Mesenteric fat pad (tissue), 1 donor: ENCODE data around the gene TFPT. TPM values are rescaled to one million over a fixed set of nuclear protein-coding genes. Genes with fewer than 3 reads are reported as not detected.
A peak's percentile ranks its signal among the peaks of the same experiment; 100 is the strongest.

Source experiments
- DNase-seq: peaks from one replicate; pipeline ENCODE4 v3.0.0-alpha.2; 2020; ENCODE audit warnings: low spot score
- total RNA-seq: library from RNA; stranded (reverse); fragmentation: NEBNext Ultra II Directional; extraction: Animal tissue kit (Norgen Biotek cat#: 25700); gene quantifications from one replicate; pipeline ENCODE4 v1.2.1, GENCODE V29; 2021
- donor health status: DM: yes; HTN: yes; CAD: no.

Gene TFPT
- total RNA-seq, 1 donor from 2014 or later: 16.7 TPM

DNA sequence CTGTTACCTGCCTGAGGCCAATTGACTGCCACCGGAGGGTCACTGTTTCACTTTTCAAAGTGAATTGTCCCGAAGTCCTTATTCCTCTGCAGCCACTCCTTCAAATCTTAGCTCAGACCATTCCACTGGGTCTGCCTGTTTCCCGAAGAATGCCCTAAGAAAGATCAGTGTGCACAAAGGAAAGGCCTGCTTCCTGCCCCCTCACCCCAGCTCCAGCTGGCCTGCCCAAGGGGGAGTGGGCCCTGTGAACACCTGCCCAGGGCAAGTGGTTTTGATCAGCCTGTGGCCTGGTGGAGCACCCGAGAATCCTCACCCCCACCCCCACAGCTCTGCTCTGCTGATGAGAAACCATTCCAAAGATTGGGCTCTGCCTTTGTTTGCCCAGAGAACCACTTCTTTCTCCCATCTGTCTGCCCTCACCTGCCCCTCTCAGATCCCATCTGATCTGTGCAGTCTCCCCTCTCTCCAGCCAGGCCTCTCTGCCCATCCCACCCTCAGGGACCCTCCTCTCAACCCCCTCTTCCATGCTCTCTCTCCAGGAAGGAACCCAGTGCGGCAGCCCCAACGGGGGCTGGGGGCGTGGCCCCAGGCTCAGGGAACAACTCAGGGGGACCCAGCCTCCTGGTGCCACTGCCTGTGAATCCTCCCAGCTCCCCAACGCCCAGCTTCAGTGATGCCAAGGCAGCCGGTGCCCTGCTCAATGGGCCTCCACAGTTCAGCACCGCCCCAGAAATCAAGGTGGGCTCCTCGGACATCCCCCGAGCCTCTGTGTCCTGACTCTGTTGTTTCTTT, 33.8 kb upstream of the TFPT start:
- no peak for DNase-seq

DNA sequence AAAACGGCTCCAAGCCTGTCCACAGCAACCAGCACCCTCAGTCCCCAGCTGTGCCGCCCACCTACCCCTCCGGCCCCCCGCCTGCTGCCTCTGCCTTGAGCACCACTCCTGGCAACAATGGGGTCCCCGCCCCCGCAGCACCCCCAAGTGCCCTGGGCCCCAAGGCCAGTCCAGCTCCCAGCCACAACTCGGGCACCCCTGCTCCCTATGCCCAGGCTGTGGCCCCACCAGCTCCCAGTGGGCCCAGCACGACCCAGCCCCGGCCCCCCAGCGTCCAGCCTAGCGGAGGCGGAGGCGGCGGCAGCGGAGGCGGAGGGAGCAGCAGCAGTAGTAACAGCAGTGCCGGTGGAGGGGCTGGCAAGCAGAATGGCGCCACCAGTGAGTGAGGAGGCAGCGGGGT, 32.7 kb upstream of the TFPT start:
- DNase-seq: no peak

DNA sequence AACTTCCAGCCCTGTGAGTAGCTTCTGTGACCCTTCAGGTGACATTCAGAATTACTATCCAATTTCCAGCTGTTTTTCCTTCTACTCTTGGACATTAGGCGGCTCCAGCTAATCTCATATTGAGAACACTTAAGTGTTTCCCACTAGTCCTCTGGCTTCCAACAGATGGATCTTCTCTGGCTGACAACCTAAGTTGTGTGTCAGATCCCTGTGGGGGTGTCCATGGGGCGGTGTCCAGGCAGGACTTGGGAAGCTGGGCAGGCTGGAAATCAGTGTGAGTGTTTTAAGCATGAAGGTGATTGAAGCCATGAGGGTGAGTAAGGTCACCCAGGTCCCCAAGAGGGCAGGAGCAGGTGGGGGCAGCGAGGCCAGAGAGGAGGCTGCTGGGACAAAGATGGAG, 32.2 kb upstream of the TFPT start:
- no peak for DNase-seq

DNA sequence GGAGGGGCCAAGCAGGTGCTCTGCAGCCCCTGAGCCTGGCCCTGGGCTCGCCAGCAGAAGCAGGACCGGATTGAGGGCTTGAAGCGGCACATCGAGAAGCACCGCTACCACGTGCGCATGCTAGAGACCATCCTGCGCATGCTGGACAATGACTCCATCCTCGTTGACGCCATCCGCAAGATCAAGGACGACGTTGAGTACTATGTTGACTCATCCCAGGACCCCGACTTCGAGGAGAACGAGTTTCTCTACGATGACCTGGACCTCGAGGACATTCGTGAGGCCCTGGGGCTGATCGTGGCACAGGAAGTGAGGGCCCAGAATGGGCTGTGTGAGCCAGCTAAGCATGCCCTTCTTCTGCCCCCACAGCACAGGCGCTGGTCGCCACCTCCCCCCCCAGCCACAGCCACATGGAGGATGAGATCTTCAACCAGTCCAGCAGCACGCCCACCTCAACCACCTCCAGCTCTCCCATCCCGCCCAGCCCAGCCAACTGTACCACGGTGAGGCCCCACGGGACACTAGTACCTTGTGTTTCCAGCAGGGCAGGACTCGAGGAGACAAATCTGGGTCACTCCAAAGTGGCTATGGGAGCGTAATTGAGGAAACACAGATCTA, 30.2 kb upstream of the TFPT start:
- no peak for DNase-seq

DNA sequence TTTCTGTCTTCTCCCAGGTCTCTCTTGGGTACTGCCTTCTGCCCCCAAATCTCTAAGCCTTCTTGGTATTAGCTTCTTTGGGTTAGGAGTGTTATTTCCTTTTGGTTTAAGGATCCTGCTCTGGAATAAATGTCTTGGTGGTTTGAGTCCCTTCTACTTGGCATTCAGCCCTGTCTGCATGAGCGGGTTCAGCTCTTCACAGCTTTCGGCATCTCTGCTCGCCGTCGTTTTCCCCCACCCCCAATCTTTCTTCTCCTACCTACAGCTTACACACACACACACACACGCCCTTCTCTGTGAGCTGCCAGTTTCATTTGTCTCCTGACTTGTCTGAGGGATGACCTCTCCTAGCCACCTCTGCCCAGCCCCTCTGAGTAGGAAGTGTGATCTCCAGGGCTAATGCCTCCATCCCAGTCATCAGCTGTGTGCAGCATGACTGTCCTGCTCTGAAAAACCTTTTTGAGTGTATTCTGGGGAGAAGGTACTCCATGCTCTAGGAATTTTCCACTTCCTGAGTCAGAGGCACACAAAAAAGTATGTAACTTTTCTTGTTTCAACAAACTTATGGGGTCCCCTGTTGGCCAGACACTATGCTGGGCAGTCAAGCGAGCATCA, 26.8 kb upstream of the TFPT start:
- no peak for DNase-seq

DNA sequence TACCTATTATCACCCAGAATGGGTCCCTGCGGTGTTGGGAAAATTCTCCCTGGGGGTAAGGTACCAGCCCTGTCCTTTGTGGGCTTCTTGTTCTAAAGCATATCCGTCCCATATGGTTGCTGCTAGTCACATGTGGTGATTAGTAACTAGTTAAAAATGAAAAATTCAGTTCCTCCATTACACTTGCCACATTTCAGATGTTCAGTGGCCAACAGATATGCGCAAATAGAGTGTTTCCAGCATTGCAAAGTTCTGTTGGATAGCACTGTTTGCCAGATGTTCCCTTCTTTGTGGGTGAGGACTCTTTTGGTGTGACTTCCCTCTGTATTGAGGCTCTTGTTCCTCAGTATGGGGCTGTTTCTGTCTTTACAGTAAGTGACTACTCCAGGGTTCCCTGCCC, 25.9 kb upstream of the TFPT start:
- DNase-seq: no peak

DNA sequence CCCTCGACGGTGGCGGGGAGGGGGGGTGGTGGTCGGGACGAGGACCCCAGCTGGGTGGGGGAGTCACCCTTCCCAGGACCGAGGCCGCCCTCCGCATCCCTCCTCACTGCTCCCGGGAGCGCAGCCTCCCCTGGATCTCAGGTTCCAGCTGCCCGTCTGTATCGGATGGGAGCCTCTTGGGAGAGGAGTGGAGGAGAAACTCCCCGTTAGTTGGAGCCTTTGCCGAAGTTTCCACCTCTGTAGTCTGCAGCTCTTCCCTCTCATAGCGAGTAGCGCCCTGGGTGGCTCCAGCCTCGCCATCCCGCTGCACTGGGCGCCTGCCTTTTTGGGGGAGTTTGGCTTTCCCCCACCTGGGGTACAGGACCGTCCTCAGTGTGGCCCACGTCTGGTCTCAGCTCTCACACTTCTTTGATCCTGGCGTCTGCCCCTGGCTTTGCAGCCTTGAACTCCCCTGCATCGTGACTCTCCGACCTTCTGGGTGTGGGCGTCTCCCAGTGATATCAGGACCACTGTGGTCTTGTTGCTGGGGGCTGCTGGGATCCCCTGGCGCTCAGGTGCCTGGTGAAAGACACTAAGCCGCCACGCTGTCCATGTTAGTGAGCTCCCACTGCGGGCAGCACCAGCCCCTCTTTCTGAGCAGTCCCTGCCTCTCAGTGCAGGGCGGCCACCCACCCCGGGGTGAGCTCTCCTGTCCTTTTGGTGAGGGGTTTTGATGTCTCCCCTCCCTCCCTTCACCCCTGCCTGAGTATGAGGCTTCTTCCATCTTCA, 23.2 kb upstream of the TFPT start:
- DNase-seq: no peak

DNA sequence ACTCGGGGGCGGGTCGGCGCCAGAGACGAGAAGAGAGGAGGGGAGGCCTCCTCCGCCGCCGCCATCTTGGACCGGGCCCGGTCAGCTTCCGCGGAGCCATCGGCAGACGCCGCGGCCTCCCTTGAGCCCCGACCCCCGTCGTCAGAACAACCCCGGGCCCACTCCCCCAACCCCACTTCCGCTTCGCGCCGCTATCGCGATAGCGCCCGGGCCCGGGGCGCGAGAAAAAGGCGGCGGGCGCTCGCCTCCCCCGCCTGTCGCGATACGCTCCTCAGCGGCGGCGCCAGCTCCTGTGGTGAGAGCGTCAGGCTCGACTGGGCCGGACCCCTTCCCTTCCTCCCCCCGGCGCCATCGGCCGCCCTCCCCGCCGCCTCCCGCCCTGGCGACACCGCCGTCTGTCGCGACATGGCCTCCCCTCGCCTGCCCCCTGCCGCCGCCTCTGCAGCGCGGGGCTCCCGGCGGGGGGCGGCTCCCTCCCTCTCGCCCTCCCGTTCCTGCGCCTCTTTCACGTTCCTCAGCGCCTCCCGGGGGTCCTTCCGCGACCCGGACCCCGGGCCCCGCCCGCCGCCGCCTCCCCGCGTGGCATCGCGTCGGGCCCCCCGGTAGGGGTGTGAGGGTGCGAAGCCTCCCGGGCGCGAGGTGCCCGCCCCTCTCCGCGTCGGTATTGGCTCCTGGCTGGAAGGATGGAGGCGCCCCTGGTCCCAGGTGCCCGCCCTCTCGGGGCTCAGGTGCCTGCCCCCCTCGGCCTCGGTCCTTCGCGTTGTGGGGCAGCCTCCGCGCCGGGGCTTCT, 22.4 kb upstream of the TFPT start, which contains the start of gene CNOT3:
CNOT3 (plus strand) TSS at position 64 of the 790 bp plus-strand sequence. CDS start 5,217 bp downstream, outside the sequence.
- DNase-seq: no peak

DNA sequence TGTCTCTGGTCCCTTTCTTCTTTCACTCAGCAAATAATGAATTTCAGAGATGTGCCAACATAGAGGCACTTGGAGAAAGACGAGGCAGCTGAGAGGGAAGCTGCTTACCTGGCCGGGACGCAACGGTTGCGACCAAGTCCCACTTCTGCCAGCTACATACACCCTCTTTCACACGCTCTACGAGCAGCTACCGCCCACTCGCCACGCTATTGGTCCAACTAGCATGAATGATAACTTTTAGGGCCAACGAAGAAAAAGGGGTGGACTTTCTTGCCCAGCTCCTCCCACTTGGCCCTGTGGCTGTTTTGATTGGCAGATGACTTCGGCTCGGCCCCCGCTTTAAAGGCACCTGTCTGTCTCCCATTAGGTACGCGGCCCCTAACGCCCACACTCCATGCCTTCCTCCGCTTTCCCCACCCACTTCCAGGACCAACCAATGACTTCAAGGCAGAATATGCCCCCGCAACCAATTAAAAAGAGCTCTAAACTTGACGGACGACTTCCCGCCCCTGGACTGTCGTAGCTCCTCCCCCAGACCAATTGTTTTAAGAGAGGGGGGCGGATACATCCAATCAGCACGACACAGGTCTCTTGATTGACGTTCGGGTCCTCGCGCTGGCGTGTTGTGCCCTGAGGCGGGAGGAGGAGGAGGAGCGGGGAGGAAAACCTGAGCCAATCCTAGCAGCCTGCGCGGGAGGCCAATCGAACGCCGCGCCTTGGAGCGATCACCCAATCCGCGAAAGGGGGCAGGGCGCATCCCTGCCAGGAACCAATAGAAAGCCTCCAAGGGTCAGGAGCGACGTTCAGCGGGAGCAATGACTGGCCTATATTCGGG, 21.6 kb upstream of the TFPT start:
- DNase-seq: peak; percentile 99

DNA sequence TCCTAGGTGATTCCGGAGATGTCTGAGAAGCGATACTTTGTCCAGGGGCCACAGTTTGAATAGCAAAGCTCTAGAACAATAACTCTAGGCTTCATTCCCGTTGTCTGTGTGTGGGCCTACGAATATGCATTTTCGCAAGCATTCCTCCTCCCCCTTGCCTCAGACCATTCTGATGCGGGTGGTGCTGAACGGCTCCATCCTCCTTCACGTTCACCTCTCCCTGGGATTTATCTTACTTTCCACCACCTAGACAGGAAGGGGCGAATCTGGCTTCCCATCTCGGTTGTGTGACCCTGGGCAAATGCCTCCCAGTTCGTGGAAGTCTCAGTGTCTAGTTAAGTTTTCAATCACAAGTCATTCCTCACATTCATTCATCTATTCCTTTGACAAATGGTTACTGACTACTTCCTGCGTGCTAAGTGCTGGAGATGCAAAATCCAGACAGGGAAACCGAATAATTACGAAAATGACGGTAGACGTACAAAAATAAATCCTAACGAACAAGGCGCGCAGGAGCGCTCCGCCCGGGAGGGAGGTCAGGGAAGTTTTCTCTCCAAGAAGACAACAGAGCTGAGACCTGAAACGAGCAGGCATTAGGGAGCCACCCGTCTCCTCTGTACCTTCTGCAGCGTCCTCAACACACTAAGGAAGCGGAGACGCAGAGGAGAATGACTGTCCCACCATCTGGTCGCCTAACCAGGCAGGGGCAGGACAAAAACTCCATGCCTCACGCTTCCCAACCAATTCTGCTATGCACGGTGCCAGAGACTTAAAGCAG, 20.8 kb upstream of the TFPT start:
- DNase-seq: no peak

DNA sequence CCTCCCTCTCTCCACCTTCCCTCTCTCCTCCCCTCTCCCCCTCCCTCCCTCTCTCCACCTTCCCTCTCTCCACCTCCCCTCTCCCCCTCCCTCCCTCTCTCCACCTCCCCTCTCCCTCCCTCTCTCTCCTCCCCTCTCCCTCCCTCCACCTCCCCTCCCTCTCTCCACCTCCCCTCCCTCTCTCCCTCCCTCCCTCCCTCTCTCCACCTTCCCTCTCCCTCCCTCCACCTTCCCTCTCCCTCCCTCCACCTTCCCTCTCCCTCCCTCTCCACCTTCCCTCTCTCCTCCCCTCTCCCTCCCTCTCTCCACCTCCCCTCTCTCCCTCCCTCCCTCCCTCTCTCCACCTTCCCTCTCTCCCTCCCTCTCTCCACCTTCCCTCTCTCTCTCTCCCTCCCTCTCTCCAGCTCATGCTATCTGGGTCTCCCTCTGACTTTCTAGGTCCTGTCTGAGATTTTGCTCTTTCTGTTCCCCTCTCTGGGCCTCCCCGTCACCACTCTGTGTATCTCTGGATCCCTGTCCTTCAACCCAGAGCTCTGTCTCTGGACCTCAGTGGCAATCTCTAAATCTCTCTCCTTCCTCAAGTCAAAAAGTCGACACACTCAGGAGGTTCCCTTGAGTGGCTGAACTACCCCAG, 18.6 kb upstream of the TFPT start:
- no peak for DNase-seq

DNA sequence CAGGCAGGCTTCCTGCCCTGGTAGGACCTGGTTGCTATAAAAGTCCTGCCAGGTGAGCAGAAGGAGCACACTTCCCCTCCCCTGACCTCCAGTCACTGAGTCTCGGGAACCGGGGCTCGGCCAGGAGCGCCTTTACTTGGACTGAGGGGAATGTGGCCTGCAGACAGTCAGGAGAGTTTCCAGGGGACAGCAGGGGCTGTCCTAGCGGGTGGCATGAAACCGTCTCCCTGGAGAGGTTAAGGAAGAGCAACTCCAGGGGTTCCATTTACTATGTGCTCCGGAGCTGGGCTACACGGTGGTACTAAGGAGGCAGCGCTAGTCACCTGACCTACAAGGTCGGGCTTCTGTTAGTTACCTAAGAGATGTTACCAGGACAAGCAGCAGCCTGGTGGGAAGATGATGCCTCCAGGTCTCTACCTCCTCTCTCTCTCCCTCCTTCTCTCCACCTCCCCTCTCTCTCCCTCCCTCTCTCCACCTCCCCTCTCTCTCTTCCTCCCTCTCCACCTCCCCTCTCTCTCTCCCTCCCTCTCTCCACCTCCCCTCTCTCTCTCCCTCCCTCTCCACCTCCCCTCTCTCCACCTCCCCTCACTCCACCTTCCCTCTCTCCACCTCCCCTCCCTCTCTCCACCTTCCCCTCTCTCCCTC, 18.0 kb upstream of the TFPT start:
- no peak for DNase-seq

DNA sequence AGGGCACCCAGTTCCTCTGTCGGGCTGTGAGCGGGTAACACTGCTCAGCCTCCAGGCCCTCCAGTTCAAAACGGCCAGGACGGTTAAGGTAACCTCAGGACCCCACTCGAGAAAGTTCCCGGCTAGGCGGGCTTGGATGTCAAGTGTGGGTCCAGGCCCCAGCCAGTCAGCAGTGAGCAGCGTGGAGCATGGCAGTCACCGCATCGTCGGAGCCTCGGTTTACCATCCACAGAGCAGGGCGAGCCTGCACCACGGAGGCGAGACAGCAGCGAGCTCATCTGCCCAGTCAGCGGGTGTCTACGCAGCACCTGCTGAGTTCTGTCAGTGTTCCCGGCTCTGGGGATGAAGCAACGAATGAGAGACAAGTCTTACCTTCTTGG, 14.2 kb upstream of the TFPT start:
- DNase-seq: no peak

DNA sequence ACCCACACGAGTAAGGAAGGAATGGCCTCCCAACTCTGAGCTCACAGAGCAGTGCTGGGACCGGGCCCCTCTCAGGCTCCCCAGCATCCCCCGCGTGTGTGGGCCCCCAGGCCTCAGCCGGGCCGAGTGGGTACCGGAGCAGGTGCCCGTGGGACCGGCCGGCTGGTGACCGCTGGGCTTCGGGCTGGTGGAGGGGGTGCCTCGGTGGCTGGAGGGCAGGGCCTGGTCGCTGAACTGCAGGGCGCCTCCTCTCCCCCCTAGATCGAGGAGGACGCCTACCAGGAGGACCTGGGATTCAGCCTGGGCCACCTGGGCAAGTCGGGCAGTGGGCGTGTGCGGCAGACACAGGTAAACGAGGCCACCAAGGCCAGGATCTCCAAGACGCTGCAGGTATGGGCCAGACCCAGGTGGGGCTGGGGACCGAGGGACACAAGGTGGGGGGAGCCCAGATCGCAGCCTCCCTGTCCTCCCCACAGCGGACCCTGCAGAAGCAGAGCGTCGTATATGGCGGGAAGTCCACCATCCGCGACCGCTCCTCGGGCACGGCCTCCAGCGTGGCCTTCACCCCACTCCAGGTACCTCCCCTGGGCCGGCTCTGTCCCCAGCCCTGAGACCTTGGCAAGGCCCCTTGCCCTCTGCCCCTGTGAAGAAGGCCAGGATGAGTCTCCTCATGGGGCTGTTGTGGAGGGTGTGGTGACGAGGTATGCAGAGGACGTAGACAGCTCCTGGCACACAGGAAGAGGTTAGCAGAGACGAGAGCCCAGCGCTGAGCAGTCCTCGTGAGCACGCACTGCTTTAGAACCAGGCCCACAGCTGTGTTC, 13.5 kb upstream of the TFPT start:
- no peak for DNase-seq

DNA sequence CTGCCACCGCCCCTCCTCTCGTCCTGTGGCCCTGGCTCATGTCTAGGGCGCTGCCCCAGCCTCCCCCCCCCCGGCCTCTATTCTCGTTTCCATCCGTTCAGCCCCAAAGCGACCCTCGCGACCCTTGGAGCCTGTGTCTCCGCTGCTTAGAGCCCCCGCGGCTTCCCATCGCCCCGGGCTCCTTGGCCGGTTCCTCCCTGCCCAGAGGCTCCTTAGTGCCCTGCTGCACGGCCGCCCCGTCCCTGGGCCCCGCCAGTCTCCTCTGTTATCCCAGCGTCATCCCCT, 12.9 kb upstream of the TFPT start:
- no peak for DNase-seq

DNA sequence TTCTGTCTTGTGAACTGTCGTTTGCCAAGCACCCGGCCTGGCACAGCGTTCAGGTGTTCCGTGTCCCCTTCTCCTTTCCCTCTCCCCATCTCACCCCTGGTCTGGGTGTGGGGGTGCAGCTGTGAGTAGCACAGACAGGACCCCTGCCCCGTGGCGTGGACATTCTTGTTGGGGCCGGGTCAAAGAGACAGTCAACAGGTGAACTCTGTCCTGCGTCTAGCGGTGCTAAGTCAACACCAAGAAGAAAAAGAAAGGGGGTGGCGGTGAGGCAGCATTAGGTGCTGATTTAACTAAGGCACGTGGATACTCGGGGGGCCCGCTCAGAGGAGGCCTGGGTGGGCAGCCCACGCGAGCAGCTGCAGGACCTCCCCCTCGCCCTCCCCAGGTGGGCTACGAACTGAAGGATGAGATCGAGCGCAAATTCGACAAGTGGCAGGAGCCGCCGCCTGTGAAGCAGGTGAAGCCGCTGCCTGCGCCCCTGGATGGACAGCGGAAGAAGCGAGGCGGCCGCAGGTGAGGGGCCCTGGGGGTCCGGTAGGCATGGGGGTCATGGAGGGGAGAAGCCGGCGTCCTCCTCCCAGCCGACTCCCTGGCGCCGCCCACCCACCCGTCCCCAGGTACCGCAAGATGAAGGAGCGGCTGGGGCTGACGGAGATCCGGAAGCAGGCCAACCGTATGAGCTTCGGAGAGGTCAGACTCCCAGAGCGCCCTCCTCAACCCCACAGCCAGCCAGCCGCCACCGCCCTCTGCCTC, 12.4 kb upstream of the TFPT start:
- no peak for DNase-seq

DNA sequence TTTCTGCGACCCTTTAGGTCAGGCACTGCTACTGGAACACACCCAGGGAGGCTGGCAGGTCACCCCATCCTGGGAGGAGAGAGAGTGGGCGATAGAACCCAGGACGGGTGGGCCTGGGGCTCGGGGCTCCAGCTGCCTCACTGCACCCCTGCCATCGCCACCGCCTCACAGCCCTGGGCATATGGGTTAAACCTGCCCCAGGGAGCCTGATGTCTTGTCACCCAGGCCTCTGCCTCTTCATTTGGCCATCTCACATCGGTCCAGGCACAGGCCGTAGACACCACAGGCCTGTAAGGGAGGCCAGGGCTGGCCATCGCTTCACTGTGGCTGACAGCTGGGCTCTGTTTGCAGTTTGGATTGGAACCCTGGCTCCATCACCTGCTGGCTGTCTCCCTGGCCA, 10.3 kb upstream of the TFPT start:
- no peak for DNase-seq
